ENCODE results near the gene UMAD1.

- TF ChIP-seq CTCF (IDR thresholded peaks at IDR 0.05) (no peak), POLR2A (IDR thresholded peaks at IDR 0.05) (no peak)
These were observed 56.0 kb downstream of the UMAD1 start for GRCh38 chr7:7696458-7697119.
